Ovary (tissue), 3 donors: ENCODE measurements around the gene CELA2A.

ENCODE experiments used
- EP300 ChIP-seq: sonication (generic); formaldehyde crosslinking; IDR thresholded peaks from one replicate; pipeline ENCODE4 v1.6.1; 2017; ENCODE audit warnings: antibody characterized with exemption
- POLR2A ChIP-seq: fragments of 450-650 bp; IDR thresholded peaks from one replicate; pipeline ENCODE4 v1.6.1; 2017; ENCODE audit warnings: antibody characterized with exemption, mild to moderate bottlenecking, moderate library complexity
- TF ChIP-seq, protein P1 (sequence below), 3 donors: fragments of 450-650 bp in 2 of 3; fragments of 200-600 bp in 1 of 3; IDR thresholded peaks; one replicate each; pipeline versions ENCODE4 v1.5.1 to v1.8.0; 2016 to 2022; ENCODE audit warnings: antibody characterized with exemption in 3 of 3, mild to moderate bottlenecking in 1 of 3
- donor health status: DM: no; HTN: no; CAD: no.

DNA sequence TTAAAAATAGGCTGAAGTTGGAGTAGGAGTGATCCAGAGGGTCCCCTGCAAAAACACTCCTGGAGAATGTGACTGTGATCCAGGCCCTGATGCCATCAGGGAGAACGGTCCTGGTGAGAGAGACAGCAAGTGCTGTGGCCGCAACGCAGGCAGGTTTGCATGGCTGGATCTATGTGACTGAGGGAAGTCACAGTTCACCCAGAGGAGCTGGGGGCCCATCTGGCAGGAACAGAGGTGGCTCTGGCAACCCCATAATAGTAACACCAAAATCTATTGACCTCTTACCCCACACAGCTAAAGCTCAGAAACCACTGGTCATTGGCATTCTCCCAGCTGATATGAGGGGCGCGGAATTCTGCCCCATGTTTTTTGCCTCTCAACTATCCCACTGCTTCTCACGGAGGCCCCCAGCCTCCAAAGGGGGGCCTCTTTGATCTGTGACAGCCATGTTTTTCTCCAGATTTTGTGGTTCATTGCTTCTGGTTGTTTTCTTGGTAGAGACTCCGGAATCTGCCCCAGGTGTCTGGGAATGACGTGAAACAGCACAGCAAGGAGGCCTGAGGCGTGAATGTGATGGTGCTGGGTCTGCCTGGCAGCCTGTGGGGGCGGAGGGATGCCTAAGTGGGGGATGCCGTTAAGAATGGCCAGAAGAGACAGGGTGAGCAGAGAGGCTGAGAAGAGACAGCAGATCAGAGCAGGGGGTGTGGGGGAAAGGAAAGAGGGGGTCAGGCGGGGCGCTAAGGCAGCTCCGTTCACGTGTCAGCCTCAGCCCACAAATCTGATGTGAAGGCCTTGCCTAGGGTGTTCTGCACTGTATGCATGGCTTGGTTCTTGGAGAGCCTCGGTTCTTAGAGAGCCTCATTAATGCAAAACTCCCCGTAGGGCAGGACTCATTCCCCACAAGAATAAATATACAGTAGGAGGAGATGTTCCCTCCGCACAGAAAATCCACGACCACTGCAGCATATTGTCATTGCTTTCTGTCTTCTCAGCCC, 43.9 kb downstream of the CELA2A start:
- TF ChIP-seq, protein P1, sequence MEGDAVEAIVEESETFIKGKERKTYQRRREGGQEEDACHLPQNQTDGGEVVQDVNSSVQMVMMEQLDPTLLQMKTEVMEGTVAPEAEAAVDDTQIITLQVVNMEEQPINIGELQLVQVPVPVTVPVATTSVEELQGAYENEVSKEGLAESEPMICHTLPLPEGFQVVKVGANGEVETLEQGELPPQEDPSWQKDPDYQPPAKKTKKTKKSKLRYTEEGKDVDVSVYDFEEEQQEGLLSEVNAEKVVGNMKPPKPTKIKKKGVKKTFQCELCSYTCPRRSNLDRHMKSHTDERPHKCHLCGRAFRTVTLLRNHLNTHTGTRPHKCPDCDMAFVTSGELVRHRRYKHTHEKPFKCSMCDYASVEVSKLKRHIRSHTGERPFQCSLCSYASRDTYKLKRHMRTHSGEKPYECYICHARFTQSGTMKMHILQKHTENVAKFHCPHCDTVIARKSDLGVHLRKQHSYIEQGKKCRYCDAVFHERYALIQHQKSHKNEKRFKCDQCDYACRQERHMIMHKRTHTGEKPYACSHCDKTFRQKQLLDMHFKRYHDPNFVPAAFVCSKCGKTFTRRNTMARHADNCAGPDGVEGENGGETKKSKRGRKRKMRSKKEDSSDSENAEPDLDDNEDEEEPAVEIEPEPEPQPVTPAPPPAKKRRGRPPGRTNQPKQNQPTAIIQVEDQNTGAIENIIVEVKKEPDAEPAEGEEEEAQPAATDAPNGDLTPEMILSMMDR (IDR thresholded peaks at IDR 0.05), result no peak
- TF ChIP-seq POLR2A (no peak), EP300 (no peak)
